HEK293 (cell line): ENCODE data around the gene MPPED1.

Experiments used
- CTCF ChIA-PET: fragments of 350-600 bp; formaldehyde crosslinking; extraction: SDS; loops from one replicate; lab custom pipeline; 2021; ENCODE audit warnings: antibody characterized with exemption; lab: Yijun Ruan, JAX
- POLR2A ChIA-PET: fragments of 300-600 bp; formaldehyde crosslinking; extraction: SDS; loops from one replicate; lab custom pipeline; 2020; ENCODE audit warnings: antibody characterized with exemption, inconsistent platforms; lab: Yijun Ruan, JAX
- H3K27ac ChIP-seq: fragments of 200-500 bp; sonication (Bioruptor generic); 2 replicates; pipeline ENCODE4 v1.5.1; 2014; ENCODE audit warnings: low read depth, low read length, control low read depth, inconsistent platforms; ENCODE audit errors: extremely low read depth
- H3K36me3 ChIP-seq, 2 experiments: fragments of 200-500 bp in 1 of 2; sonication (Bioruptor generic) in 1 of 2; 1 replicate in 1 of 2; 2 replicates in 1 of 2; pipeline ENCODE4 v1.5.1; 2014 to 2017; ENCODE audit warnings: inconsistent platforms in 2 of 2, low read length in 2 of 2; ENCODE audit not compliant: control insufficient read depth in 2 of 2, insufficient read depth in 1 of 2
- H3K4me1 ChIP-seq: fragments of 200-500 bp; sonication (Bioruptor generic); 2 replicates; pipeline ENCODE4 v1.5.1; 2014; ENCODE audit warnings: mild to moderate bottlenecking, low read length, inconsistent platforms; ENCODE audit not compliant: control insufficient read depth, insufficient read depth
- H3K4me3 ChIP-seq: 2 replicates; pipeline ENCODE4 v1.5.1; 2011; ENCODE audit warnings: low read depth, mild to moderate bottlenecking, control low read depth, low read length, moderate library complexity
- H3K9me3 ChIP-seq: fragments of 200-500 bp; sonication (Bioruptor generic); 2 replicates; pipeline ENCODE4 v1.5.1; 2014; ENCODE audit warnings: low read depth, low read length, inconsistent platforms; ENCODE audit not compliant: control insufficient read depth, insufficient read depth
- SCRT2 ChIP-seq: fragments of 450-650 bp; formaldehyde crosslinking; IDR thresholded peaks from 2 replicates; pipeline ENCODE4 v1.5.1; 2016; ENCODE audit warnings: missing biosample characterization, missing genetic modification characterization
- TCF7L2 ChIP-seq: IDR thresholded peaks from 2 replicates; pipeline ENCODE4 v1.6.1; 2011; ENCODE audit warnings: low read depth, mild to moderate bottlenecking, inconsistent platforms, low read length, moderate library complexity, borderline replicate concordance
- TRIM28 ChIP-seq: IDR thresholded peaks from 2 replicates; pipeline ENCODE4 v1.6.1; 2011; ENCODE audit warnings: low read length, control low read depth, borderline replicate concordance
- ZEB2 ChIP-seq: fragments of 450-650 bp; formaldehyde crosslinking; IDR thresholded peaks from 2 replicates; pipeline ENCODE4 v1.5.1; 2016; ENCODE audit warnings: missing biosample characterization, missing genetic modification characterization
- ZFP69B ChIP-seq: fragments of 450-650 bp; formaldehyde crosslinking; IDR thresholded peaks from 2 replicates; pipeline ENCODE4 v1.5.1; 2016; ENCODE audit warnings: missing biosample characterization, missing genetic modification characterization
- ZNF184 ChIP-seq: fragments of 450-650 bp; IDR thresholded peaks from 2 replicates; pipeline ENCODE4 v1.5.1; 2018; ENCODE audit warnings: missing biosample characterization, mild to moderate bottlenecking, missing genetic modification characterization
- ZNF214 ChIP-seq: fragments of 450-650 bp; formaldehyde crosslinking; IDR thresholded peaks from 2 replicates; pipeline ENCODE4 v1.5.1; 2017; ENCODE audit warnings: missing biosample characterization, mild to moderate bottlenecking, missing genetic modification characterization, borderline replicate concordance
- ZNF248 ChIP-seq: fragments of 450-650 bp; formaldehyde crosslinking; IDR thresholded peaks from 2 replicates; pipeline ENCODE4 v1.5.1; 2017; ENCODE audit warnings: missing biosample characterization, missing genetic modification characterization
- ZNF292 ChIP-seq: fragments of 450-650 bp; formaldehyde crosslinking; IDR thresholded peaks from 2 replicates; pipeline ENCODE4 v1.5.1; 2016; ENCODE audit warnings: low read depth, missing biosample characterization, missing genetic modification characterization, borderline replicate concordance
- ZNF302 ChIP-seq: fragments of 450-650 bp; formaldehyde crosslinking; IDR thresholded peaks from 2 replicates; pipeline ENCODE4 v1.5.1; 2016; ENCODE audit warnings: missing biosample characterization, missing genetic modification characterization, low read depth
- ZNF426 ChIP-seq: fragments of 450-650 bp; formaldehyde crosslinking; IDR thresholded peaks from 2 replicates; pipeline ENCODE4 v1.5.1; 2017; ENCODE audit warnings: missing biosample characterization, missing genetic modification characterization, mild to moderate bottlenecking, inconsistent platforms, moderate library complexity
- ZNF501 ChIP-seq: fragments of 450-650 bp; formaldehyde crosslinking; IDR thresholded peaks from 2 replicates; pipeline ENCODE4 v1.5.1; 2016; ENCODE audit warnings: missing biosample characterization, missing genetic modification characterization
- ZNF521 ChIP-seq: fragments of 450-650 bp; formaldehyde crosslinking; IDR thresholded peaks from 2 replicates; pipeline ENCODE4 v1.5.1; 2017; ENCODE audit warnings: missing biosample characterization, mild to moderate bottlenecking, missing genetic modification characterization
- ZNF558 ChIP-seq: fragments of 450-650 bp; formaldehyde crosslinking; IDR thresholded peaks from 2 replicates; pipeline ENCODE4 v1.5.1; 2016; ENCODE audit warnings: missing biosample characterization, missing genetic modification characterization
- ZNF560 ChIP-seq: fragments of 450-650 bp; formaldehyde crosslinking; IDR thresholded peaks from 2 replicates; pipeline ENCODE4 v1.5.1; 2017; ENCODE audit warnings: missing biosample characterization, missing genetic modification characterization, borderline replicate concordance
- ZNF629 ChIP-seq: fragments of 450-650 bp; formaldehyde crosslinking; IDR thresholded peaks from 2 replicates; pipeline ENCODE4 v1.5.1; 2017; ENCODE audit warnings: missing biosample characterization, missing genetic modification characterization
- ZNF791 ChIP-seq: fragments of 450-650 bp; formaldehyde crosslinking; IDR thresholded peaks from 2 replicates; pipeline ENCODE4 v1.5.1; 2016; ENCODE audit warnings: missing biosample characterization, missing genetic modification characterization
- ZNF792 ChIP-seq: fragments of 450-650 bp; formaldehyde crosslinking; IDR thresholded peaks from 2 replicates; pipeline ENCODE4 v1.5.1; 2016; ENCODE audit warnings: missing biosample characterization, missing genetic modification characterization
- ZSCAN30 ChIP-seq: fragments of 450-650 bp; IDR thresholded peaks from 2 replicates; pipeline ENCODE4 v1.5.1; 2018; ENCODE audit warnings: missing biosample characterization, mild to moderate bottlenecking, missing genetic modification characterization, moderate library complexity
- TF ChIP-seq, protein P1 (sequence below): fragments of 450-650 bp; IDR thresholded peaks from 2 replicates; pipeline ENCODE4 v1.5.1; 2018; ENCODE audit warnings: missing biosample characterization, mild to moderate bottlenecking, missing genetic modification characterization
- TF ChIP-seq, protein P2 (sequence below): fragments of 450-650 bp; formaldehyde crosslinking; IDR thresholded peaks from 2 replicates; pipeline ENCODE4 v1.5.1; 2017; ENCODE audit warnings: missing biosample characterization, missing genetic modification characterization
- TF ChIP-seq, protein P3 (sequence below): fragments of 450-650 bp; formaldehyde crosslinking; IDR thresholded peaks from 2 replicates; pipeline ENCODE4 v1.5.1; 2016; ENCODE audit warnings: missing biosample characterization, missing genetic modification characterization
- TF ChIP-seq, protein P4 (sequence below): fragments of 450-650 bp; formaldehyde crosslinking; IDR thresholded peaks from 2 replicates; pipeline ENCODE4 v1.5.1; 2016; ENCODE audit warnings: missing biosample characterization, missing genetic modification characterization
- TF ChIP-seq, protein P5 (sequence below): fragments of 450-650 bp; formaldehyde crosslinking; IDR thresholded peaks from 2 replicates; pipeline ENCODE4 v1.5.1; 2016; ENCODE audit warnings: missing biosample characterization, missing genetic modification characterization
- TF ChIP-seq, protein P6 (sequence below): fragments of 450-650 bp; formaldehyde crosslinking; IDR thresholded peaks from 2 replicates; pipeline ENCODE4 v1.5.1; 2016; ENCODE audit warnings: missing biosample characterization, missing genetic modification characterization

MPPED1 gene

DNA sequence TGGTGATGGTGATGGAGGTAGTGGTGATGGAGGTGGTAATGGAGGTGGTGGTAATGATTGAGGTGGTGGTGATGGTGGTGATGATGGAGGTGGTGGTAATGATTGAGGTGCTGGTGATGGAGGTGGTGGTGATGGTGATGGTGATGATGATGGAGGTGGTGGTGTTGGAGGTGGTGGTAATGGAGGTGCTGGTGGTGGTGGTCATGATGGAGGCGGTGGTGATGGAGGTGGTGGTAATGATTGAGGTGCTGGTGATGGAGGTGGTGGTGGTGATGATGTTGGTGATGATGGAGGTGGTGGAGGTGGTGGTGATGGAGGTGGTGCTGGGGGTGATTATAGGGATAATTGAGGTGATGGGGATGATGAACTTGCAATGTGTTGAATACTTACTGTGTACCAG, 79.9 kb downstream of the MPPED1 start (continued):
- TF ChIP-seq, protein P1, sequence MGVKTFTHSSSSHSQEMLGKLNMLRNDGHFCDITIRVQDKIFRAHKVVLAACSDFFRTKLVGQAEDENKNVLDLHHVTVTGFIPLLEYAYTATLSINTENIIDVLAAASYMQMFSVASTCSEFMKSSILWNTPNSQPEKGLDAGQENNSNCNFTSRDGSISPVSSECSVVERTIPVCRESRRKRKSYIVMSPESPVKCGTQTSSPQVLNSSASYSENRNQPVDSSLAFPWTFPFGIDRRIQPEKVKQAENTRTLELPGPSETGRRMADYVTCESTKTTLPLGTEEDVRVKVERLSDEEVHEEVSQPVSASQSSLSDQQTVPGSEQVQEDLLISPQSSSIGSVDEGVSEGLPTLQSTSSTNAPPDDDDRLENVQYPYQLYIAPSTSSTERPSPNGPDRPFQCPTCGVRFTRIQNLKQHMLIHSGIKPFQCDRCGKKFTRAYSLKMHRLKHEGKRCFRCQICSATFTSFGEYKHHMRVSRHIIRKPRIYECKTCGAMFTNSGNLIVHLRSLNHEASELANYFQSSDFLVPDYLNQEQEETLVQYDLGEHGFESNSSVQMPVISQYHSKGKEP (tag by site-specific recombination) = no peak
- TF ChIP-seq ZNF214 = no peak
- TF ChIP-seq ZNF629 (tag by site-specific recombination) = no peak
- no peak for TF ChIP-seq ZNF521 (tag by site-specific recombination)
- no peak for TF ChIP-seq ZNF184 (tag by site-specific recombination)
- TF ChIP-seq, protein P2, sequence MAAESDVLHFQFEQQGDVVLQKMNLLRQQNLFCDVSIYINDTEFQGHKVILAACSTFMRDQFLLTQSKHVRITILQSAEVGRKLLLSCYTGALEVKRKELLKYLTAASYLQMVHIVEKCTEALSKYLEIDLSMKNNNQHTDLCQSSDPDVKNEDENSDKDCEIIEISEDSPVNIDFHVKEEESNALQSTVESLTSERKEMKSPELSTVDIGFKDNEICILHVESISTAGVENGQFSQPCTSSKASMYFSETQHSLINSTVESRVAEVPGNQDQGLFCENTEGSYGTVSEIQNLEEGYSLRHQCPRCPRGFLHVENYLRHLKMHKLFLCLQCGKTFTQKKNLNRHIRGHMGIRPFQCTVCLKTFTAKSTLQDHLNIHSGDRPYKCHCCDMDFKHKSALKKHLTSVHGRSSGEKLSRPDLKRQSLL (tag by site-specific recombination) = peak; percentile 96
- TF ChIP-seq ZSCAN30 (tag by site-specific recombination) = no peak

DNA sequence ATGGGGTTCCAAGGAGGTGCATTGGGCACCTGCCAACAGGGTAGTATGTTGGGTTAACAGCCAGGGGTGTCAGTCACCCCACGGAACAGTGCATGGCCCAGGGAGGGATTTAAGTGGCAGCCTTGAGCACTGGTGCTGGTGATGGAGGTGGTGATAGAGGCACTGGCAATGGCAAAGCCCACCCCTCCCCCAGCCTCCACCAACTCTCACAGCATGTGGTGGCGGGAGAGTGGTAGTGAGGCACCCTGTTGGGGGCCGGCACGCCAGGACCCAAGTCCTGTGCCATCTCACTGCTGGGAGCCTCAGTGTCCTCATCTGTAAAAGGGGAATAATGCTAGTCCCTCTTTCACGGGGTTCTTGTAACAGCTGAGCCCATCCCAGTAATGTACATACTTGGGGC, 81.5 kb downstream of the MPPED1 start:
- no peak overlapping the region for H3K27ac ChIP-seq
- no peaks in the 10 kb centered on the region for H3K4me1 ChIP-seq
- H3K9me3 ChIP-seq = no peaks in the 10 kb centered on the region
- TF ChIP-seq ZNF791 = no peak
- no peak for TF ChIP-seq ZNF792
- no peak for TF ChIP-seq ZNF426 (tag by site-specific recombination)
- no peak for TF ChIP-seq ZNF560
- TF ChIP-seq, protein P3, sequence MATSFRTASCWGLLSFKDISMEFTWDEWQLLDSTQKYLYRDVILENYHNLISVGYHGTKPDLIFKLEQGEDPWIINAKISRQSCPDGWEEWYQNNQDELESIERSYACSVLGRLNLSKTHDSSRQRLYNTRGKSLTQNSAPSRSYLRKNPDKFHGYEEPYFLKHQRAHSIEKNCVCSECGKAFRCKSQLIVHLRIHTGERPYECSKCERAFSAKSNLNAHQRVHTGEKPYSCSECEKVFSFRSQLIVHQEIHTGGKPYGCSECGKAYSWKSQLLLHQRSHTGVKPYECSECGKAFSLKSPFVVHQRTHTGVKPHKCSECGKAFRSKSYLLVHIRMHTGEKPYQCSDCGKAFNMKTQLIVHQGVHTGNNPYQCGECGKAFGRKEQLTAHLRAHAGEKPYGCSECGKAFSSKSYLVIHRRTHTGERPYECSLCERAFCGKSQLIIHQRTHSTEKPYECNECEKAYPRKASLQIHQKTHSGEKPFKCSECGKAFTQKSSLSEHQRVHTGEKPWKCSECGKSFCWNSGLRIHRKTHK (tag by site-specific recombination) = no peak
- ChIA-PET POLR2A (no interaction called here), CTCF (no interaction called here)
- H3K36me3 ChIP-seq = no peaks in the 10 kb centered on the region
- H3K4me3 ChIP-seq = no peak overlapping the region

DNA sequence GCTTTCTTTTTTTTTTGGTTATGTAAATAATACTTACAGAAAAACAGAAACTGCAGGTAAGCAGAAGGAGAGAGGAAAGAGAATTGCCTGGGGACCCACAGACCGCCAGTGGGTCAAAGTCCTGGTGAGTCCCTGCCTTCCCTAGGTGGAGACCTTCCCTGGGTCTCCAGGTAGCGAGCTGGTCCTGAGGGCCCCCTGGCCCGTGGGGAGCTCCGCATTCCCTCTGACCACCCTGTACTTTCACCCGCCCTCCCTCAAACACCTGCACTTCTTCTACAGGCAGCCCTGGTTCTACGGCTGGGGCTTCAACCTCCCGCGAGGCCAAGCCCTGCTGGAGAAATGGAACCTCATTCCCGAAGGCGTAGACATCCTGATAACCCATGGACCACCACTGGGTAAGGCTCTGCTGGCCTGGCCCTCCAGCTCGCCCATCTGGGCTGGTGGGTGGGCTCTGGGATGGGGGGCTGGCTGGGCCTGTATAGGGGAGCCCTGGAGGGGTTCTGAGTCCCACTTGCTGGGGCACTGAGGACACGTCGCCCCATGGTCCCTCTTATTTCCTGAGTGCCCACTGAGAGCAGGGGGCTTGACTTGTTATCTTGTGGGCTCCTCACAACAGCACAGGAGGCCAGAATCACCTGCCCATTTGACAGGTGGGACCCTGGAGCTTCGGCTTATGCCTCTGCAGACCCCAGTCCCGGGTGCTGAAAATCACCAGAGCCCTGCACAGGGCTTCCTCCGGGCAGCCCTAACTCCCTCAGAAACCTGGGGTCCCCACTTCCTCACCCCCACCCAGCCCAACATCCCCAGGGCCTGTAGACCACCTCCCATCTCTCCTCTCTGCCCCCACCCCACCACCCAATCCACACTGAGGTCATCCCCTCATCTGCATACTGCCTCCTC, 86.4 kb downstream of the MPPED1 start:
- ChIA-PET POLR2A (no interaction called here), CTCF (no interaction called here)
- Histone ChIP-seq H3K36me3 (no peaks in the 10 kb centered on the region), H3K4me1 (no peaks in the 10 kb centered on the region), H3K4me3 (no peak overlapping the region), H3K9me3 (no peaks in the 10 kb centered on the region), H3K27ac (no peak overlapping the region)
- TF ChIP-seq ZNF292 (tag by site-specific recombination) = no peak
- TF ChIP-seq ZFP69B = no peak
- no peak for TF ChIP-seq SCRT2 (tag by site-specific recombination)
- no peak for TF ChIP-seq ZEB2 (tag by site-specific recombination)
- no peak for TF ChIP-seq TRIM28
- TF ChIP-seq ZNF558 (tag by site-specific recombination) = no peak
- TF ChIP-seq TCF7L2 = no peak
- TF ChIP-seq ZNF248 (tag by site-specific recombination) = no peak
- TF ChIP-seq, protein P4, sequence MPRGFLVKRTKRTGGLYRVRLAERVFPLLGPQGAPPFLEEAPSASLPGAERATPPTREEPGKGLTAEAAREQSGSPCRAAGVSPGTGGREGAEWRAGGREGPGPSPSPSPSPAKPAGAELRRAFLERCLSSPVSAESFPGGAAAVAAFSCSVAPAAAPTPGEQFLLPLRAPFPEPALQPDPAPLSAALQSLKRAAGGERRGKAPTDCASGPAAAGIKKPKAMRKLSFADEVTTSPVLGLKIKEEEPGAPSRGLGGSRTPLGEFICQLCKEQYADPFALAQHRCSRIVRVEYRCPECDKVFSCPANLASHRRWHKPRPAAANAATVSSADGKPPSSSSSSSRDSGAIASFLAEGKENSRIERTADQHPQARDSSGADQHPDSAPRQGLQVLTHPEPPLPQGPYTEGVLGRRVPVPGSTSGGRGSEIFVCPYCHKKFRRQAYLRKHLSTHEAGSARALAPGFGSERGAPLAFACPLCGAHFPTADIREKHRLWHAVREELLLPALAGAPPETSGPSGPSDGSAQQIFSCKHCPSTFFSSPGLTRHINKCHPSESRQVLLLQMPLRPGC = no peak
- TF ChIP-seq, protein P5, sequence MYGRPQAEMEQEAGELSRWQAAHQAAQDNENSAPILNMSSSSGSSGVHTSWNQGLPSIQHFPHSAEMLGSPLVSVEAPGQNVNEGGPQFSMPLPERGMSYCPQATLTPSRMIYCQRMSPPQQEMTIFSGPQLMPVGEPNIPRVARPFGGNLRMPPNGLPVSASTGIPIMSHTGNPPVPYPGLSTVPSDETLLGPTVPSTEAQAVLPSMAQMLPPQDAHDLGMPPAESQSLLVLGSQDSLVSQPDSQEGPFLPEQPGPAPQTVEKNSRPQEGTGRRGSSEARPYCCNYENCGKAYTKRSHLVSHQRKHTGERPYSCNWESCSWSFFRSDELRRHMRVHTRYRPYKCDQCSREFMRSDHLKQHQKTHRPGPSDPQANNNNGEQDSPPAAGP (tag by site-specific recombination) = no peak
- TF ChIP-seq, protein P6, sequence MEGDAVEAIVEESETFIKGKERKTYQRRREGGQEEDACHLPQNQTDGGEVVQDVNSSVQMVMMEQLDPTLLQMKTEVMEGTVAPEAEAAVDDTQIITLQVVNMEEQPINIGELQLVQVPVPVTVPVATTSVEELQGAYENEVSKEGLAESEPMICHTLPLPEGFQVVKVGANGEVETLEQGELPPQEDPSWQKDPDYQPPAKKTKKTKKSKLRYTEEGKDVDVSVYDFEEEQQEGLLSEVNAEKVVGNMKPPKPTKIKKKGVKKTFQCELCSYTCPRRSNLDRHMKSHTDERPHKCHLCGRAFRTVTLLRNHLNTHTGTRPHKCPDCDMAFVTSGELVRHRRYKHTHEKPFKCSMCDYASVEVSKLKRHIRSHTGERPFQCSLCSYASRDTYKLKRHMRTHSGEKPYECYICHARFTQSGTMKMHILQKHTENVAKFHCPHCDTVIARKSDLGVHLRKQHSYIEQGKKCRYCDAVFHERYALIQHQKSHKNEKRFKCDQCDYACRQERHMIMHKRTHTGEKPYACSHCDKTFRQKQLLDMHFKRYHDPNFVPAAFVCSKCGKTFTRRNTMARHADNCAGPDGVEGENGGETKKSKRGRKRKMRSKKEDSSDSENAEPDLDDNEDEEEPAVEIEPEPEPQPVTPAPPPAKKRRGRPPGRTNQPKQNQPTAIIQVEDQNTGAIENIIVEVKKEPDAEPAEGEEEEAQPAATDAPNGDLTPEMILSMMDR = no peak
- TF ChIP-seq ZNF501 (tag by site-specific recombination) = no peak
- no peak for TF ChIP-seq ZNF302 (tag by site-specific recombination)
